Nephron progenitor cell (in vitro differentiated cells): ENCODE data around the gene SNCAIP.

Source experiments
- DNase-seq: peaks from one replicate; pipeline ENCODE4 v3.0.0; 2021
- H3K27ac Mint-ChIP-seq: 2 replicates; pipeline ENCODE4 v1.8.0; 2021; ENCODE audit warnings: mild to moderate bottlenecking, moderate library complexity, mixed read lengths
- H3K27me3 Mint-ChIP-seq: 2 replicates; pipeline ENCODE4 v1.8.0; 2021; ENCODE audit warnings: mild to moderate bottlenecking, low read depth, mixed read lengths; ENCODE audit not compliant: poor library complexity
- H3K36me3 Mint-ChIP-seq: 2 replicates; pipeline ENCODE4 v1.8.0; 2021; ENCODE audit warnings: low read depth, mixed read lengths
- H3K4me1 Mint-ChIP-seq: 2 replicates; pipeline ENCODE4 v1.8.0; 2021; ENCODE audit warnings: mixed read lengths
- H3K4me3 Mint-ChIP-seq: 2 replicates; pipeline ENCODE4 v1.8.0; 2021; ENCODE audit warnings: mild to moderate bottlenecking, moderate library complexity, mixed read lengths
- H3K9me3 Mint-ChIP-seq: 2 replicates; pipeline ENCODE4 v1.8.0; 2021; ENCODE audit warnings: mild to moderate bottlenecking, moderate library complexity, mixed read lengths
- CTCF ChIP-seq: fragments of 200-600 bp; sonication (generic); IDR thresholded peaks from 2 replicates; pipeline ENCODE4 v1.5.0; 2021; ENCODE audit warnings: antibody characterized with exemption

SNCAIP gene

GRCh38 chr5:122311961-122312590, at the start of gene SNCAIP:
SNCAIP (plus strand) TSS chr5:122312237; CDS start chr5:122391135, 78,898 bp downstream.
- Mint-ChIP-seq H3K9me3 (peaks cover 6% of the 10 kb centered on the region), H3K27ac (no peak within 1 kb of the TSS), H3K4me1 (peaks cover 24% of the 10 kb centered on the region)

GRCh38 chr5:122263352-122264030, 48.5 kb upstream of the SNCAIP start:
- TF ChIP-seq CTCF: no peak
- H3K4me1 Mint-ChIP-seq: no peaks in the 10 kb centered on the region
- no peak overlapping the region for H3K4me3 Mint-ChIP-seq
- H3K27me3 Mint-ChIP-seq: peaks cover 9% of the 10 kb centered on the region
- no peak for DNase-seq
- peaks cover 5% of the 10 kb centered on the region for H3K9me3 Mint-ChIP-seq
- H3K27ac Mint-ChIP-seq: no peak overlapping the region
- H3K36me3 Mint-ChIP-seq: no peaks in the 10 kb centered on the region

More at GRCh38 chr5:122311961-122312590, at the start of gene SNCAIP:
- DNase-seq: peak; percentile 69
- no peak for TF ChIP-seq CTCF
- Mint-ChIP-seq H3K4me3 (peak within 1 kb of the TSS; percentile 91), H3K36me3 (no peaks in the 10 kb centered on the region), H3K27me3 (peaks cover 52% of the 10 kb centered on the region)

- no peak for TF ChIP-seq CTCF
- Mint-ChIP-seq H3K4me3 (no peak overlapping the region), H3K4me1 (no peaks in the 10 kb centered on the region), H3K9me3 (no peaks in the 10 kb centered on the region), H3K36me3 (no peaks in the 10 kb centered on the region), H3K27me3 (peaks cover 9% of the 10 kb centered on the region), H3K27ac (no peak overlapping the region)
- no peak for DNase-seq
These were observed 47.4 kb upstream of the SNCAIP start for GRCh38 chr5:122264610-122265009.

- TF ChIP-seq CTCF: no peak
- no peaks in the 10 kb centered on the region for H3K36me3 Mint-ChIP-seq
- DNase-seq: no peak
- H3K4me1 Mint-ChIP-seq: no peaks in the 10 kb centered on the region
- H3K27me3 Mint-ChIP-seq: peaks cover 9% of the 10 kb centered on the region
- H3K27ac Mint-ChIP-seq: no peak overlapping the region
- no peak overlapping the region for H3K4me3 Mint-ChIP-seq
- peaks cover 20% of the 10 kb centered on the region for H3K9me3 Mint-ChIP-seq
These were observed 44.9 kb upstream of the SNCAIP start for GRCh38 chr5:122267185-122267584.

- Mint-ChIP-seq H3K27ac (peak overlapping the region; percentile 49), H3K9me3 (peaks cover 22% of the 10 kb centered on the region), H3K4me1 (no peaks in the 10 kb centered on the region), H3K27me3 (peaks cover 9% of the 10 kb centered on the region), H3K36me3 (no peaks in the 10 kb centered on the region), H3K4me3 (no peak overlapping the region)
- no peak for DNase-seq
- no peak for TF ChIP-seq CTCF
These were observed 38.3 kb upstream of the SNCAIP start for GRCh38 chr5:122273696-122274095.

GRCh38 chr5:122283592-122283991, 28.4 kb upstream of the SNCAIP start:
- no peaks in the 10 kb centered on the region for H3K4me1 Mint-ChIP-seq
- H3K36me3 Mint-ChIP-seq: peaks cover 5% of the 10 kb centered on the region
- DNase-seq: no peak
- no peaks in the 10 kb centered on the region for H3K27me3 Mint-ChIP-seq
- no peak for TF ChIP-seq CTCF
- no peak overlapping the region for H3K4me3 Mint-ChIP-seq
- H3K9me3 Mint-ChIP-seq: peaks cover 32% of the 10 kb centered on the region
- no peak overlapping the region for H3K27ac Mint-ChIP-seq
